Subcutaneous abdominal adipose tissue (tissue), 5 donors: ENCODE data around the gene SIRT6.
"Not testable (repeated sequence)": the region's sequence is repeated elsewhere in the genome, so short reads cannot be mapped to it uniquely, and the experiment has no call there.

Experiments used
- H3K27ac ChIP-seq: one replicate; pipeline ENCODE4 v1.7.0; 2013; ENCODE audit warnings: low read depth, mild to moderate bottlenecking, inconsistent platforms, low read length, moderate library complexity
- H3K27me3 ChIP-seq, 5 donors: one replicate each; pipeline ENCODE4 v1.7.0; 2013; ENCODE audit warnings: low read length in 5 of 5, inconsistent platforms in 1 of 5; ENCODE audit not compliant: control insufficient read depth in 5 of 5, insufficient read depth in 4 of 5
- H3K36me3 ChIP-seq, 5 donors: one replicate each; pipeline ENCODE4 v1.7.0; 2013; ENCODE audit warnings: low read length in 5 of 5; ENCODE audit not compliant: control insufficient read depth in 5 of 5, insufficient read depth in 5 of 5
- H3K4me1 ChIP-seq, 5 donors: one replicate each; pipeline ENCODE4 v1.7.0; 2013; ENCODE audit warnings: low read length in 5 of 5, mild to moderate bottlenecking in 3 of 5, moderate library complexity in 1 of 5; ENCODE audit not compliant: control insufficient read depth in 5 of 5, insufficient read depth in 5 of 5
- H3K4me3 ChIP-seq, 5 donors: one replicate each; pipeline ENCODE4 v1.7.0; 2013; ENCODE audit warnings: low read length in 5 of 5, low read depth in 1 of 5
- H3K9ac ChIP-seq, 5 donors: one replicate each; pipeline ENCODE4 v1.7.0; 2013; ENCODE audit warnings: low read length in 5 of 5, mild to moderate bottlenecking in 4 of 5, moderate library complexity in 3 of 5
- H3K9me3 ChIP-seq, 5 donors: one replicate each; pipeline ENCODE4 v1.7.0; 2013; ENCODE audit warnings: low read length in 5 of 5; ENCODE audit not compliant: control insufficient read depth in 5 of 5
- donor health status: healthy.
- donor health status: healthy.
- donor health status: healthy.
- donor health status: healthy.
- donor health status: healthy.

The SIRT6 gene

GRCh38 chr19:4182084-4182810 is at the start of gene SIRT6, which contains the start of gene ANKRD24:
Gene SIRT6 (minus strand): TSS chr19:4182563. CDS start chr19:4182539, 24 bp downstream.
Gene ANKRD24 (plus strand): TSS chr19:4182689. CDS start chr19:4186426, 3,737 bp downstream.
- Histone ChIP-seq H3K36me3 (peaks cover 0 to 28% (median 10%) of the 10 kb centered on the region in 5 donors), H3K4me3 (peak within 1 kb of the TSS; percentile 76 to 96 (median 91)), H3K27ac (peak within 1 kb of the TSS; percentile 69), H3K9ac (peak within 1 kb of the TSS; percentile 75 to 95 (median 92)), H3K27me3 (peaks cover 0 to 9% (median 0%) of the 10 kb centered on the region in 5 donors), H3K4me1 (peaks cover 2 to 29% (median 23%) of the 10 kb centered on the region in 5 donors), H3K9me3 (no peaks in the 10 kb centered on the region)

GRCh38 chr19:4232139-4232538 is 49.8 kb upstream of the SIRT6 start:
- Histone ChIP-seq H3K4me1 (peaks cover 0 to 11% (median 0%) of the 10 kb centered on the region in 5 donors), H3K27me3 (peaks cover 18 to 39% (median 20%) of the 10 kb centered on the region in 5 donors)
- not testable (repeated sequence) for H3K9me3 ChIP-seq, H3K9ac ChIP-seq, H3K4me3 ChIP-seq, H3K36me3 ChIP-seq, H3K27ac ChIP-seq

GRCh38 chr19:4231521-4231920 is 49.2 kb upstream of the SIRT6 start:
- H3K36me3 ChIP-seq, H3K9ac ChIP-seq, H3K27ac ChIP-seq, H3K4me3 ChIP-seq, H3K9me3 ChIP-seq: not testable (repeated sequence)
- Histone ChIP-seq H3K4me1 (peaks cover 0 to 11% (median 0%) of the 10 kb centered on the region in 5 donors), H3K27me3 (peaks cover 18 to 33% (median 19%) of the 10 kb centered on the region in 5 donors)

- H3K36me3 ChIP-seq, H3K9me3 ChIP-seq, H3K4me3 ChIP-seq, H3K27ac ChIP-seq, H3K9ac ChIP-seq: not testable (repeated sequence)
- peaks cover 18 to 33% (median 19%) of the 10 kb centered on the region in 5 donors for H3K27me3 ChIP-seq
- peaks cover 0 to 11% (median 0%) of the 10 kb centered on the region in 5 donors for H3K4me1 ChIP-seq
Measured at GRCh38 chr19:4230237-4230636, 47.9 kb upstream of the SIRT6 start.

GRCh38 chr19:4229179-4229931 is 47.0 kb upstream of the SIRT6 start, which contains the start of gene EBI3:
Gene EBI3 (plus strand): TSS chr19:4229523. CDS start chr19:4229551, 28 bp downstream.
- Histone ChIP-seq H3K9ac (peak within 1 kb of the TSS in 1 of 5 donors; percentile 59), H3K4me3 (peak within 1 kb of the TSS in 1 of 5 donors; percentile 39), H3K27ac (no peak within 1 kb of the TSS), H3K27me3 (peaks cover 15 to 33% (median 18%) of the 10 kb centered on the region in 5 donors), H3K36me3 (no peaks in the 10 kb centered on the region), H3K4me1 (peaks cover 0 to 11% (median 0%) of the 10 kb centered on the region in 5 donors), H3K9me3 (no peaks in the 10 kb centered on the region)

- Histone ChIP-seq H3K4me1 (peaks cover 0 to 11% (median 0%) of the 10 kb centered on the region in 5 donors), H3K27me3 (peaks cover 15 to 30% (median 17%) of the 10 kb centered on the region in 5 donors), H3K4me3 (peak overlapping the region in 1 of 5 donors; percentile 39), H3K9me3 (no peaks in the 10 kb centered on the region), H3K27ac (no peak overlapping the region), H3K9ac (no peak overlapping the region), H3K36me3 (no peaks in the 10 kb centered on the region)
Measured at GRCh38 chr19:4228765-4229178, 46.4 kb upstream of the SIRT6 start.

- Histone ChIP-seq H3K4me3 (no peak overlapping the region), H3K27me3 (peaks cover 12 to 21% (median 15%) of the 10 kb centered on the region in 5 donors), H3K27ac (no peak overlapping the region), H3K4me1 (peaks cover 0 to 11% (median 0%) of the 10 kb centered on the region in 5 donors), H3K9ac (no peak overlapping the region), H3K9me3 (no peaks in the 10 kb centered on the region), H3K36me3 (no peaks in the 10 kb centered on the region)
Measured at GRCh38 chr19:4227771-4228170, 45.4 kb upstream of the SIRT6 start.

GRCh38 chr19:4225885-4226284 is 43.5 kb upstream of the SIRT6 start:
- peaks cover 0 to 11% (median 0%) of the 10 kb centered on the region in 5 donors for H3K4me1 ChIP-seq
- H3K9me3 ChIP-seq = no peaks in the 10 kb centered on the region
- H3K27ac ChIP-seq = no peak overlapping the region
- H3K4me3 ChIP-seq = no peak overlapping the region
- H3K36me3 ChIP-seq = no peaks in the 10 kb centered on the region
- peaks cover 11 to 18% (median 13%) of the 10 kb centered on the region in 5 donors for H3K27me3 ChIP-seq
- H3K9ac ChIP-seq = no peak overlapping the region

- H3K4me1 ChIP-seq = peaks cover 0 to 9% (median 0%) of the 10 kb centered on the region in 5 donors
- H3K36me3 ChIP-seq = no peaks in the 10 kb centered on the region
- H3K9ac ChIP-seq = no peak overlapping the region
- H3K9me3 ChIP-seq = no peaks in the 10 kb centered on the region
- no peak overlapping the region for H3K4me3 ChIP-seq
- no peak overlapping the region for H3K27ac ChIP-seq
- peaks cover 7 to 14% (median 11%) of the 10 kb centered on the region in 5 donors for H3K27me3 ChIP-seq
Measured at GRCh38 chr19:4224470-4224869, 42.1 kb upstream of the SIRT6 start.
